Measurements from ENCODE around the gene CYBB.

Gene CYBB

DNA sequence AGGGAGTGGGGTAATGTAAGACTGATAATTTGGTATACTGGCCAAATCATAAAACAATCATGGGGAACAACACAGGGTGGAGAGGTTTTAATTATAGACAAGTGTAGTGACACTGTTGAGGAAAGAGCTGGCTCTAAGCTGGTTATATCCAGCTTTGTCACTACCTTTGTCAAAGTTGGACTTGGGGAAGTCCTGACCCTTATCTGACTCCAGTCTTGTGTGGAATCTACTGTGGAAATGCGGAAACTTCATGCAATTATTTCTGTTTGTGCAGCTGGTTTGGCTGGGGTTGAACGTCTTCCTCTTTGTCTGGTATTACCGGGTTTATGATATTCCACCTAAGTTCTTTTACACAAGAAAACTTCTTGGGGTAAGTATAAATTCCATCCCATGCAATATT lies 2.0 kb downstream of the CYBB start:
- DNase-seq (ENCODE audit: low read depth), result no peak
- TF ChIP-seq, protein P1, sequence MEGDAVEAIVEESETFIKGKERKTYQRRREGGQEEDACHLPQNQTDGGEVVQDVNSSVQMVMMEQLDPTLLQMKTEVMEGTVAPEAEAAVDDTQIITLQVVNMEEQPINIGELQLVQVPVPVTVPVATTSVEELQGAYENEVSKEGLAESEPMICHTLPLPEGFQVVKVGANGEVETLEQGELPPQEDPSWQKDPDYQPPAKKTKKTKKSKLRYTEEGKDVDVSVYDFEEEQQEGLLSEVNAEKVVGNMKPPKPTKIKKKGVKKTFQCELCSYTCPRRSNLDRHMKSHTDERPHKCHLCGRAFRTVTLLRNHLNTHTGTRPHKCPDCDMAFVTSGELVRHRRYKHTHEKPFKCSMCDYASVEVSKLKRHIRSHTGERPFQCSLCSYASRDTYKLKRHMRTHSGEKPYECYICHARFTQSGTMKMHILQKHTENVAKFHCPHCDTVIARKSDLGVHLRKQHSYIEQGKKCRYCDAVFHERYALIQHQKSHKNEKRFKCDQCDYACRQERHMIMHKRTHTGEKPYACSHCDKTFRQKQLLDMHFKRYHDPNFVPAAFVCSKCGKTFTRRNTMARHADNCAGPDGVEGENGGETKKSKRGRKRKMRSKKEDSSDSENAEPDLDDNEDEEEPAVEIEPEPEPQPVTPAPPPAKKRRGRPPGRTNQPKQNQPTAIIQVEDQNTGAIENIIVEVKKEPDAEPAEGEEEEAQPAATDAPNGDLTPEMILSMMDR (IDR thresholded peaks at IDR 0.05; ENCODE audit: control insufficient read depth, insufficient read depth, low read depth, low read length, missing control alignments), result no peak
- no peak overlapping the region for H3K4me3 ChIP-seq (ENCODE audit: control insufficient read depth, low read depth, low read length)

DNA sequence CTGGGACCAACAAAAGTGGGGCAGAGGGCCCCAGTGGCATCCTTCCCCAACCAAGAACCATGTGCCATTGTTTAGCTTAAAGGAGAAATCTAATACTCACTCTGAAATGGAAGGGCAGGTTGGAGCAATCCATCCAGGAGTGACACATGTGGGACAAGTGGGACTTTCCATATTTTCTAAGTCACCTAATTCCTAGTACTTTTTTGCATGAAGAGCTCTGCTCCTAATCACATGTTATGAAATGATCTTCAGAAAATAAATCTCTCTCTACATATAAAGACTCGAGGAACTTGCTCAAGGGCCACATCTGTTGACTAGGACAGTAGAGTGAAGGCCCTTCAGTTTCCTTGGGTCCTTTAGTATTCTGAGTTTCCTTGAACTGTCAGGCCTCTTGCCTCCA lies 2.5 kb downstream of the CYBB start:
- H3K4me3 ChIP-seq (ENCODE audit: control insufficient read depth, low read depth, low read length), result no peak overlapping the region
- TF ChIP-seq, protein P1 (IDR thresholded peaks at IDR 0.05; ENCODE audit: control insufficient read depth, insufficient read depth, low read depth, low read length, missing control alignments), result no peak
- no peak for DNase-seq (ENCODE audit: low read depth)

DNA sequence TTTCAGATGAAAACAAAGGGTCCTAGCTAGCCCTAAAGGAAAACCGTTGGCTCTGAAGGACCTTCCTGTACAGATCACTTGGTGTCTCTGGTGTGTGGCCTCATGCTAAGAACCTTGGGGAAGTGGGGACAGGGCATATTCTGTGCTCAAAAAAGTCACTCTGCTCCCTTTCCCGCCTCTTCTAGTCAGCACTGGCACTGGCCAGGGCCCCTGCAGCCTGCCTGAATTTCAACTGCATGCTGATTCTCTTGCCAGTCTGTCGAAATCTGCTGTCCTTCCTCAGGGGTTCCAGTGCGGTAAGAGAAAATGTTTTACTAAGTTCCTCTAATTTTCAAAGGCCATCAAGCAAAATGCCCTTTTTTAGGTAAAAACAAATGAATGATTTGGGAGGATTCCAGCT lies 3.4 kb downstream of the CYBB start:
- DNase-seq (ENCODE audit: low read depth), result no peak
- H3K4me3 ChIP-seq (ENCODE audit: control insufficient read depth, low read depth, low read length), result no peak overlapping the region
- TF ChIP-seq, protein P1 (IDR thresholded peaks at IDR 0.05; ENCODE audit: control insufficient read depth, insufficient read depth, low read depth, low read length, missing control alignments), result no peak

DNA sequence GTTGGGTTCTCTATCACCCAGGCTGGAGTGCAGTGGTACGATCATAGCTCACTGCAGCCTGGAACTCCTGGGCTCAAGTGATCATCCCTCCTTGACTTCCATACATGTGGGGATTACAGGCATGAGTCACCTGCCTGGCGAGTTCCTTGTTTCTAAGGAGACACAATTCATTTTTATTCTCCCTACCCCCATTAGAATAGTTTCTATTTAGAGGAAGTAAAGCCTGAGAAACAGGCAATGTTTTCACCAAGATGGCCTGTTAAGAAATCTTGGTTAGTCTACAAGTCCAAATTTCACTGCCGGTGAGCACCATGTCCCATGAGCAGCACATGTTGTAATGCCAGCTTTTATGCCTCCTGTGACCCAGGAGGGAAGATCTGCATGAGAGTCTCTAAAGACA lies 5.7 kb downstream of the CYBB start:
- no peak for DNase-seq (ENCODE audit: low read depth)
- TF ChIP-seq, protein P1 (IDR thresholded peaks at IDR 0.05; ENCODE audit: control insufficient read depth, insufficient read depth, low read depth, low read length, missing control alignments), result no peak

DNA sequence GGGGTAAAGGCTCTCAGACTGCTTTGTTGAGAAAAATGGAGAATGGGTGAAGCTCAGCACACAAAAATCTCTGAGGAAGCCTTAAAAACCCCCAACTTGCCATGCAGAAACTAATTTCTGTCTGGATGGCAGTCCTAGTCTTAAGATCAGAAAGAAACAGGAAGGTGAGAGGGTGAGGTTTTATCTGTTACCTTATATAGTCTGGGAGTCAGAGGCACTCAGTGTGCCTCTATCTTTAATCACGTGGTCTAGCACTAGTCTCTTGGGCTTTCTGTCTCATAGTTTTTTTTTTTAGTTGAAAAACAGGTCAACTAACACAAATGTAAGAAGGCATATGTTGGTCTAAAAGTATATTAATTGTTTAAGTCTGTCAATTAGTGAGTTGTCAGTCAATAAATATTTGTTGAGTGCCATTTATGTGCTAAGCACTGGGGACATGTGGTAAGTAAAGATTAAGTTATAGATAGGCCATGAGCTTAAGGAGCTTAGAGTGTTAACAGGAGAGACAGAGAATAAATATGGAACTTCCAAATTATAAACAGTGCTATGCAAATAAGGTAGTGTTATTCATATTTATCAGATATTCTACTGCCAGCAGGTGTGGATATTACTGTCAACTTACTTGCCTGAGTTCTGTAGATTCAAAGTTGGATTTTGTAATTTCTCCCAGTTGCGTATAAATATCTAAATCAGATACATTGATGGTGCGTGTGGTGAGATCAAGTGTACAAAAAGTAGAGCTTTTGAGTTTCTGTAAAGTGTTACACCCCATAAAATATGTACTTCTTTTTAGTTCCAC lies 7.0 kb downstream of the CYBB start:
- TF ChIP-seq, protein P1 (IDR thresholded peaks at IDR 0.05; ENCODE audit: control insufficient read depth, insufficient read depth, low read depth, low read length, missing control alignments), result no peak
- DNase-seq (ENCODE audit: low read depth), result no peak
- H3K4me3 ChIP-seq (ENCODE audit: control insufficient read depth, low read depth, low read length), result no peak overlapping the region

More for the DNA sequence above, 5.7 kb downstream of the CYBB start:
- H3K4me3 ChIP-seq (ENCODE audit: control insufficient read depth, low read depth, low read length), result no peak overlapping the region

DNA sequence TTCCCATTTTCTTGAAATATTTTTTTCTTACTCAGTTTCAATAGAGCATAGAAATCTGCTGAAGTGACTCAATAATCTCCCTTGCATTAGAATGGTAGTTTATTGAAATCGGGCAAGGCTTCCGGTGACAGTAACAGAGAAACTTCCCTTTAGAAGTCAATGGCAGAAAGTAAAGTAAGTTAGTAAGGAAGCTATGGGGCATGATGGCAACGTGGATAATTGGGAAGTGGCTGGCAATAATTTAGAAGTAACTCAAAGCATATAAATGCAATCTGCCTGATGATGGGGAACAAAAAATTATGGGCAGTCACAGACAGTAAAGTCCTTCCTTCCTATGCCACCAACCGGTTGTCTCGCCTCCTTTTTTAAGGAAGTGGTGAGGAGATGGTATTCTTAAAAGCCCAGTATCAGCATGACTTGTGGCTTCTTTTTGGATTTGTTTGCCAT lies 7.6 kb downstream of the CYBB start:
- no peak overlapping the region for H3K4me3 ChIP-seq (ENCODE audit: control insufficient read depth, low read depth, low read length)
- TF ChIP-seq, protein P1 (IDR thresholded peaks at IDR 0.05; ENCODE audit: control insufficient read depth, insufficient read depth, low read depth, low read length, missing control alignments), result no peak
- no peak for DNase-seq (ENCODE audit: low read depth)
